Measurements from ENCODE around the gene CIP2A.

Gene CIP2A

DNA sequence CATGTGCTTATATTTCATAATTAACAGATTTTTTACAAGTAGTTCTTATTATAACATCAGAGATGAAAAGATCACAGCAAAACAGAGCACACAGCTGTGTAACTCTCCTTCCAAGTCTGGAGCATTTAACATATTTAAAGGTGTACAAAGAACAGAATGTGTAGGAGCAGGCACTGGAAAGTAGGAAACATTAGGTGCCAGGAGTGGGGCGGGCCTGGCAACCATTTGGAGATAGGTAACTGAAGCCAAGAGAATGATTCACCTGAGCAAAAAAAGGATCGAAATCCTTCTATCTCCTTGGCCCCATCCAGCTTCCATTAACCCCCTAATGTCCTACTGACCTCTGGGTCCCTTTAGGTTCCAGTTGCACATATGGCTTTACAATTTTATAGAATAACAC lies 76.6 kb downstream of the CIP2A start:
- no peak overlapping the region for H3K4me3 ChIP-seq (ENCODE audit: low read depth, low read length)
- H3K9ac ChIP-seq, result no peak overlapping the region
- H3K4me1 ChIP-seq, result no peaks in the 10 kb centered on the region
- no peaks in the 10 kb centered on the region for H3K36me3 ChIP-seq (ENCODE audit: control insufficient read depth, insufficient read depth, low read length)
- no peaks in the 10 kb centered on the region for H3K9me3 ChIP-seq (ENCODE audit: control insufficient read depth, low read length)
- H2AFZ ChIP-seq, result no peak overlapping the region
- H3K4me2 ChIP-seq (ENCODE audit: low read length), result no peak overlapping the region
- H3K27ac ChIP-seq, result no peak overlapping the region
- TF ChIP-seq, protein P1, sequence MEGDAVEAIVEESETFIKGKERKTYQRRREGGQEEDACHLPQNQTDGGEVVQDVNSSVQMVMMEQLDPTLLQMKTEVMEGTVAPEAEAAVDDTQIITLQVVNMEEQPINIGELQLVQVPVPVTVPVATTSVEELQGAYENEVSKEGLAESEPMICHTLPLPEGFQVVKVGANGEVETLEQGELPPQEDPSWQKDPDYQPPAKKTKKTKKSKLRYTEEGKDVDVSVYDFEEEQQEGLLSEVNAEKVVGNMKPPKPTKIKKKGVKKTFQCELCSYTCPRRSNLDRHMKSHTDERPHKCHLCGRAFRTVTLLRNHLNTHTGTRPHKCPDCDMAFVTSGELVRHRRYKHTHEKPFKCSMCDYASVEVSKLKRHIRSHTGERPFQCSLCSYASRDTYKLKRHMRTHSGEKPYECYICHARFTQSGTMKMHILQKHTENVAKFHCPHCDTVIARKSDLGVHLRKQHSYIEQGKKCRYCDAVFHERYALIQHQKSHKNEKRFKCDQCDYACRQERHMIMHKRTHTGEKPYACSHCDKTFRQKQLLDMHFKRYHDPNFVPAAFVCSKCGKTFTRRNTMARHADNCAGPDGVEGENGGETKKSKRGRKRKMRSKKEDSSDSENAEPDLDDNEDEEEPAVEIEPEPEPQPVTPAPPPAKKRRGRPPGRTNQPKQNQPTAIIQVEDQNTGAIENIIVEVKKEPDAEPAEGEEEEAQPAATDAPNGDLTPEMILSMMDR (IDR thresholded peaks at IDR 0.05), result no peak
- H3K27me3 ChIP-seq (ENCODE audit: control insufficient read depth, insufficient read depth, low read length), result no peaks in the 10 kb centered on the region
- H3K79me2 ChIP-seq, result no peaks in the 10 kb centered on the region

DNA sequence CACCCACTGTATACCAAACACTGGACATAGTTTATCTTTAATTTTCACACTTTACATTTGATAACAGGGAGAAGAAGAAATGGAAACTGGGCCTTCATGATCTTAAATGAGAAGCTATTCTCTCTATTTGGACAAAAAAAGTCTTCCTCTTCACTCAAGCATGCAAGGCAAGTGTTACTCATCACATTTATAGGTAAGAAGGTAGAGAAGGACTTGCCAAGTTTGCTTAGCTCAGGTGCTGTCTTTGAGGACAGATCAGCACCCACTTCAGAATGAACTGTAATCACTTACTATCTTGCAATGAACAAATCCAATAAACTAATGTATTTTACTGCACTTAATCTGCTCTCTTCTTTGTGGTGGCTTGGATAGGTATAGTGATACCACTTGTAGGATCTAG lies 77.7 kb downstream of the CIP2A start:
- H3K4me2 ChIP-seq (ENCODE audit: low read length), result no peak overlapping the region
- H3K79me2 ChIP-seq, result no peaks in the 10 kb centered on the region
- H3K4me3 ChIP-seq (ENCODE audit: low read depth, low read length), result no peak overlapping the region
- TF ChIP-seq, protein P1 (IDR thresholded peaks at IDR 0.05), result no peak
- H3K36me3 ChIP-seq (ENCODE audit: control insufficient read depth, insufficient read depth, low read length), result no peaks in the 10 kb centered on the region
- no peak overlapping the region for H2AFZ ChIP-seq
- no peak overlapping the region for H3K27ac ChIP-seq
- H3K27me3 ChIP-seq (ENCODE audit: control insufficient read depth, insufficient read depth, low read length), result no peaks in the 10 kb centered on the region
- no peak overlapping the region for H3K9ac ChIP-seq
- H3K9me3 ChIP-seq (ENCODE audit: control insufficient read depth, low read length), result no peaks in the 10 kb centered on the region
- no peaks in the 10 kb centered on the region for H3K4me1 ChIP-seq

DNA sequence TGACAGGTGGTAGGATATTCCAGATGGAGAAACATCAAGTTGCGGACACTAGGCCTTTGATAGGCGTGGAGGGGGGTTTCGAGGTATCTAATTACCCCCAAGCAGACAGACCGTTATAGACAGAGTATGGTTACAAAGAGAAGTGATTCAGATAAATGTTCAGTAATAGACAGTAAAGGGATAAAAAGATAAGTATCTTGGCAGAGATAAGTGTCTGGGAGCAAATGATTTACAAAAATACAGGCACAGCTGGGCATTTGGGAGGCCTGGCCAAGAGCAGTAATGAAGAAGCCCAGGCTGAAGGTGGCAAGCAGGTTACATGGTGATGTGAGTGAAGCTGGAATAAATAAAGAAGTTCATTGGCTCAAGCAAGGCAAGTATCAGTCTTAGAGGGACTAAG lies 78.2 kb downstream of the CIP2A start:
- Histone ChIP-seq H3K9me3 (ENCODE audit: control insufficient read depth, low read length) (no peaks in the 10 kb centered on the region), H3K27me3 (ENCODE audit: control insufficient read depth, insufficient read depth, low read length) (no peaks in the 10 kb centered on the region), H3K9ac (no peak overlapping the region), H3K27ac (no peak overlapping the region), H3K4me2 (ENCODE audit: low read length) (no peak overlapping the region), H3K4me1 (peaks cover under 1% of the 10 kb centered on the region), H2AFZ (no peak overlapping the region), H3K4me3 (ENCODE audit: low read depth, low read length) (no peak overlapping the region), H3K79me2 (no peaks in the 10 kb centered on the region), H3K36me3 (ENCODE audit: control insufficient read depth, insufficient read depth, low read length) (no peaks in the 10 kb centered on the region)
- TF ChIP-seq, protein P1 (IDR thresholded peaks at IDR 0.05), result no peak

DNA sequence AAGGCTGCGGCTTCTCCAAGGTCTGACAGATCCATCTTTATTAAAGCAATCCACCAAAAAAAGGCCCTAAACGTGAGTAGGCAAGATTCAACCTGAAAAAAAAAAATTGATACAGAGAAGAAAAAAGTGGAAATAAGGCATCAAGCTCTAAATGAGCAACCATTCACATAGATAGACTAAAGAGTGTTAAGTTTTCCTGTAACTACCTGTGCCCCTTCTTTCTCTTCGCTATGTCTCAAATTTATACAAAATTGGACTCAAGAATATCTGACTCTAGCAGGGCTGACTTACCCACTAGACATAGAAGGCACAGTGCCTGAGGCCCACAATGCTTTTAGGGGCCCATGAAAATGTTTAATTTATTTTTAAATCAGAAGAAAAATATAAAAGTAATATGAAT lies 78.7 kb downstream of the CIP2A start, which contains the start of gene MYH15:
MYH15 (minus strand) TSS at position 101 of the 400 bp plus-strand sequence; CDS start at position 35, 66 bp downstream.
- Histone ChIP-seq H3K27me3 (ENCODE audit: control insufficient read depth, insufficient read depth, low read length) (no peaks in the 10 kb centered on the region), H3K27ac (no peak within 1 kb of the TSS)
- TF ChIP-seq, protein P1 (IDR thresholded peaks at IDR 0.05), result no peak

DNA sequence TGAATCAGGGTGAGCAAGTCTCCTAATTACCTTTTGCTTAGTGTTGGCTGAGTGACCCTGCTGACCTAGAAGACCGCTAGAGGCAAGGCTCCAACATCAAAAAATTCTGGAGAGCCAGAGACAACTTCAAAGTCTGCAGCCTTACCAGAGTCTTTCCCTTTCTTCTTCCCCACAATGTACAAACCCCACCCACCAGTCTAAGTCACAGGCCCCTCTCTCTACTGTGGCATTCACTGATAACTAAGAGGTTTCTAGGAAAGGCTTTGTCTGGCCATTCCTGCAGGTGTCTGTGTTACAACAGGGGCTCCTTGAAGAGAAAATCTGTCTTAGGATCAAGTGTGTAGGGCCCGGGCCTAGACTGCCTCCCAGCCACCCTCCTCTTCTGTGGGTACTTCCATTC lies 79.4 kb downstream of the CIP2A start:
- no peaks in the 10 kb centered on the region for H3K79me2 ChIP-seq
- no peak overlapping the region for H3K4me2 ChIP-seq (ENCODE audit: low read length)
- no peaks in the 10 kb centered on the region for H3K9me3 ChIP-seq (ENCODE audit: control insufficient read depth, low read length)
- TF ChIP-seq, protein P1 (IDR thresholded peaks at IDR 0.05), result no peak
- no peak overlapping the region for H2AFZ ChIP-seq
- peaks cover 2% of the 10 kb centered on the region for H3K4me1 ChIP-seq
- no peak overlapping the region for H3K4me3 ChIP-seq (ENCODE audit: low read depth, low read length)
- H3K27ac ChIP-seq, result no peak overlapping the region
- H3K36me3 ChIP-seq (ENCODE audit: control insufficient read depth, insufficient read depth, low read length), result no peaks in the 10 kb centered on the region
- no peaks in the 10 kb centered on the region for H3K27me3 ChIP-seq (ENCODE audit: control insufficient read depth, insufficient read depth, low read length)
- no peak overlapping the region for H3K9ac ChIP-seq

More for the DNA sequence above, 78.7 kb downstream of the CIP2A start, which contains the start of gene MYH15:
- Histone ChIP-seq H3K4me2 (ENCODE audit: low read length) (no peak within 1 kb of the TSS), H3K9me3 (ENCODE audit: control insufficient read depth, low read length) (no peaks in the 10 kb centered on the region), H3K4me3 (ENCODE audit: low read depth, low read length) (no peak within 1 kb of the TSS), H2AFZ (no peak within 1 kb of the TSS), H3K4me1 (peaks cover 2% of the 10 kb centered on the region), H3K9ac (no peak within 1 kb of the TSS), H3K79me2 (no peaks in the 10 kb centered on the region), H3K36me3 (ENCODE audit: control insufficient read depth, insufficient read depth, low read length) (no peaks in the 10 kb centered on the region)

Measured in parathyroid adenoma (tissue), 2 donors.